Heart right ventricle (tissue), 16 donors: ENCODE data around the gene SLC34A1. TPM values are rescaled to one million over a fixed set of nuclear protein-coding genes. Genes with fewer than 3 reads are reported as not detected.
A peak's percentile ranks its signal among the peaks of the same experiment; 100 is the strongest.
"Not testable (repeated sequence)": the region's sequence is repeated elsewhere in the genome, so short reads cannot be mapped to it uniquely, and the experiment has no call there.

Experiments used
- ATAC-seq, 8 donors: fragments of 200-7000 bp; cut with Tn5 transposase; one replicate each; pipeline ENCODE4 v1.9.1; 2020; ENCODE audit warnings: mild to moderate bottlenecking in 8 of 8, moderate library complexity in 8 of 8, moderate number of reproducible peaks in 1 of 8
- DNase-seq, 2 donors: peaks; one replicate each; pipeline ENCODE4 v3.0.0-alpha.2; 2020
- H3K27ac ChIP-seq, 10 donors: fragments of 200-600 bp; sonication (generic) in 2 of 10; one replicate each; pipeline versions ENCODE4 v1.5.0 to v1.8.0; 2020 to 2022; ENCODE audit warnings: mild to moderate bottlenecking in 3 of 10
- H3K27me3 ChIP-seq, 7 donors: fragments of 200-600 bp; one replicate each; pipeline ENCODE4 v1.8.0; 2021 to 2022; ENCODE audit warnings: mild to moderate bottlenecking in 2 of 7
- H3K36me3 ChIP-seq, 9 donors: fragments of 200-600 bp; sonication (generic) in 1 of 9; one replicate each; pipeline versions ENCODE4 v1.5.0 to v1.8.0; 2020 to 2022; ENCODE audit warnings: mild to moderate bottlenecking in 2 of 9
- H3K4me1 ChIP-seq, 9 donors: fragments of 200-600 bp; sonication (generic) in 1 of 9; one replicate each; pipeline versions ENCODE4 v1.5.0 to v1.8.0; 2020 to 2022; ENCODE audit warnings: mild to moderate bottlenecking in 4 of 9
- H3K4me3 ChIP-seq, 10 donors: fragments of 200-600 bp; sonication (generic) in 2 of 10; one replicate each; pipeline versions ENCODE4 v1.5.0 to v1.8.0; 2020 to 2022; ENCODE audit warnings: mild to moderate bottlenecking in 7 of 10, moderate library complexity in 2 of 10
- H3K9me3 ChIP-seq, 11 donors: fragments of 200-600 bp in 10 of 11; sonication (generic) in 2 of 11; one replicate each; pipeline versions ENCODE4 v1.5.0 to v1.8.0; 2013 to 2022; ENCODE audit warnings: mild to moderate bottlenecking in 2 of 11, control low read depth in 1 of 11, moderate library complexity in 1 of 11
- WGBS, 2 donors: extraction: QIAGEN DNeasy Blood & Tissue Kit; methylation state at CpG; one replicate each; pipeline ENCODE4 v1.1.7; 2013; ENCODE audit warnings: inconsistent platforms in 1 of 2; 5-methylcytosine and 5-hydroxymethylcytosine counted together
- intact Hi-C, 10 donors: fragments of 100-400 bp; cut with DNase I; formaldehyde crosslinking; loops; one replicate each; pipeline versions ENCODE4 v1.11.1 to v1.14.2; 2022
- polyA plus RNA-seq, 2 donors: library from polyadenylated mRNA; stranded (reverse); fragments of 200-250 nt; gene quantifications; one replicate each; pipeline ENCODE4 v1.2.3, GENCODE V29; 2013
- total RNA-seq, 10 donors: library from RNA; stranded (reverse); fragmentation: NEBNext Ultra II Directional in 3 of 10; extraction: Animal tissue kit (Norgen Biotek cat#: 25700) in 3 of 10; gene quantifications; one replicate each; pipeline versions ENCODE4 v1.2.1 to v1.2.4, GENCODE V29; 2021 to 2023
- TF ChIP-seq, protein P1 (sequence below), 9 donors: fragments of 200-600 bp; sonication (generic) in 2 of 9; IDR thresholded peaks; one replicate each; pipeline versions ENCODE4 v1.5.0 to v1.8.0; 2021 to 2022; ENCODE audit warnings: antibody characterized with exemption in 9 of 9, mild to moderate bottlenecking in 5 of 9, moderate library complexity in 1 of 9
- donor health status: Arrhythmogenic right ventricular cardiomyopathy.
- donor health status: ischemic (EF 13 %, LVEDD 7.1; RV severe dilation, severe dysfunction).
- donor health status: healthy with polysubstance abuse.
- donor health status: DM: no; HTN: yes; CAD: no.
- donor health status: DM: no; HTN: no; CAD: no.
- donor health status: ischemic (EF 25% LVEDD 6.9; RV normal size, moderate dysfunction).
- donor health status: ischemic (EF 25% LVEDD 5.7; RV mildly dilated, moderate dysfunction).
- donor health status: healthy.
- donor health status: DM: yes; HTN: yes; CAD: no.
- donor health status: Ischemic cardiomyopathy.
- donor health status: ischemic (EF 35%, LVEDD 5.7; RV mildly dilated, moderate dysfunction).
- donor health status: nonischemic (EF 11% LVEDD 7.7; RV severe dilation, severe dysfunction).
- donor health status: DM: yes; HTN: yes; CAD: no.
- donor health status: PGD.
- donor health status: ischemic (EF 29% LVEDD 5.4; RV normal size, mild dysfunction).
- donor health status: nonischemic (EF 23%, LVEDD 6.1; RV moderate dilation, normal function).

Gene SLC34A1
- total and polyA plus RNA-seq, 12 donors = 0.12 TPM; not detected in 11

- H3K36me3 ChIP-seq = no peaks in the 10 kb centered on the region
- TF ChIP-seq, protein P1, sequence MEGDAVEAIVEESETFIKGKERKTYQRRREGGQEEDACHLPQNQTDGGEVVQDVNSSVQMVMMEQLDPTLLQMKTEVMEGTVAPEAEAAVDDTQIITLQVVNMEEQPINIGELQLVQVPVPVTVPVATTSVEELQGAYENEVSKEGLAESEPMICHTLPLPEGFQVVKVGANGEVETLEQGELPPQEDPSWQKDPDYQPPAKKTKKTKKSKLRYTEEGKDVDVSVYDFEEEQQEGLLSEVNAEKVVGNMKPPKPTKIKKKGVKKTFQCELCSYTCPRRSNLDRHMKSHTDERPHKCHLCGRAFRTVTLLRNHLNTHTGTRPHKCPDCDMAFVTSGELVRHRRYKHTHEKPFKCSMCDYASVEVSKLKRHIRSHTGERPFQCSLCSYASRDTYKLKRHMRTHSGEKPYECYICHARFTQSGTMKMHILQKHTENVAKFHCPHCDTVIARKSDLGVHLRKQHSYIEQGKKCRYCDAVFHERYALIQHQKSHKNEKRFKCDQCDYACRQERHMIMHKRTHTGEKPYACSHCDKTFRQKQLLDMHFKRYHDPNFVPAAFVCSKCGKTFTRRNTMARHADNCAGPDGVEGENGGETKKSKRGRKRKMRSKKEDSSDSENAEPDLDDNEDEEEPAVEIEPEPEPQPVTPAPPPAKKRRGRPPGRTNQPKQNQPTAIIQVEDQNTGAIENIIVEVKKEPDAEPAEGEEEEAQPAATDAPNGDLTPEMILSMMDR (IDR thresholded peaks at IDR 0.05) = no peak
- H3K27ac ChIP-seq = peak overlapping the region in 1 of 10 donors; percentile 5
- whole genome bisulfite sequencing, 2 donors = 82 to 83% methylated on average over 3 of the region's 3 CpGs
- DNase-seq (no peak), ATAC-seq (no peak)
- peaks cover 0 to 31% (median 0%) of the 10 kb centered on the region in 7 donors for H3K27me3 ChIP-seq
- intact Hi-C loops = no loop called here
- H3K4me1 ChIP-seq = peaks cover 0 to 23% (median 0%) of the 10 kb centered on the region in 9 donors
- H3K9me3 ChIP-seq = no peaks in the 10 kb centered on the region
- no peak overlapping the region for H3K4me3 ChIP-seq
Measured at GRCh38 chr5:177410575-177410974, 26.3 kb downstream of the SLC34A1 start.

DNA sequence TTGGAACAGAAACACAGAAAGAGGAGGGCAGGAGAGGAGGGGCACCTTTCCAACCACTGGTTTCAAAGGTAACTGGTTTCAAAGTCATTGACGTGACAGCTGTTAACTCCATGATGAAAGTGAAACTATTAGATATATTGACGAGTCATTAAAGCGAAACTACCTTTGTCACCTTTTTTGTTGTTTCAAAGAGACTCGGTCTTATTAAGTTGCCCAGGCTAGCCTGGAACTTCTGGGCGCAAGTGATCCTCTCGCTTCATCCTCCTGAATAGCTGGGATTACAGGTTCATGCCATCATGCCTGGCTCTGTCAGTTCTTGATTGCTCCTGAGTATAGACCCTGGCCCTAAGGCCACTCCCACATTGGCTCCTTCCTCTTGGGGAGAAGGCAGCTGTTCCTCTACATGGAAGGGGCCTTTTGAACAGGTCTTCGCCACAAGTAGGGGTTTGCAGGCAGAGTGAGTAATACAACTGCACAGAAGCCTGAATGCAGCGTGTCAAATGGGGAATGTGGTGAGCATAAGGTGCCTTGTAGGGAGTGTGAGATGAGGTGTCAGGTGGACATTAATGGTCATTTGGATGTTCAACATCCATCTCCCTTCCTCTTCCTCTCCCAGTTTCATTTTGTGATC lies 28.5 kb downstream of the SLC34A1 start:
- Histone ChIP-seq H3K27me3 (peaks cover 0 to 21% (median 0%) of the 10 kb centered on the region in 7 donors), H3K4me3 (no peak overlapping the region), H3K27ac (peak overlapping the region in 1 of 10 donors; percentile 59), H3K36me3 (no peaks in the 10 kb centered on the region), H3K4me1 (peaks cover 0 to 23% (median 0%) of the 10 kb centered on the region in 9 donors), H3K9me3 (no peaks in the 10 kb centered on the region)
- DNase-seq (no peak), ATAC-seq (no peak)
- intact Hi-C loops = no loop called here
- WGBS, 2 donors = 86 to 87% methylated on average over 8 of the region's 8 CpGs
- TF ChIP-seq, protein P1 (IDR thresholded peaks at IDR 0.05) = no peak

DNA sequence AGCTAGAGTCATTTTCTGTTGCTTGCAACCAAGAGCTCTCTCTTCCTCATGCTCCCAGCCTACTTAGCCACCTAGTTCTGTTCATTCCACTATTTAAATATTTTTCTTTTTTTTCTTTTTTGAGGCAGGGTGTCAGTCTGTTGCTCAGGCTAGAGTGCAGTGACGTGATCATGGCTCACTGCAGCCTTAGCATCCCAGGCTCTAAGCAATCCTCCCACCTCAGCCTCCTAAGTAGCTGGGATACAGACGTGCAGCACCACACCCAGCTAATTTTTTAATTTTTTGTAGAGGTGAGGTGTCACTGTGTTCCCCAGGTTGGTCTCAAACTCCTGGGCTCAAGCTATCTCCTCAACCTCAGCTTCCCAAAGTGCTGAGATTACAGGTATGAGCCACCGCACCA lies 30.2 kb downstream of the SLC34A1 start:
- no peak for DNase-seq
- intact Hi-C loops = no loop called here
- no peak overlapping the region for H3K4me3 ChIP-seq

GRCh38 chr5:177417081-177417480 lies 32.8 kb downstream of the SLC34A1 start:
- DNase-seq, ATAC-seq, H3K36me3 ChIP-seq, H3K27ac ChIP-seq, H3K27me3 ChIP-seq, H3K9me3 ChIP-seq, H3K4me3 ChIP-seq, intact Hi-C loops: not testable (repeated sequence)
- 87 to 89% methylated on average over 6 of the region's 6 CpGs for WGBS, 2 donors
- H3K4me1 ChIP-seq = peaks cover 0 to 23% (median 0%) of the 10 kb centered on the region in 9 donors

More for the DNA sequence above, 30.2 kb downstream of the SLC34A1 start:
- no peaks in the 10 kb centered on the region for H3K9me3 ChIP-seq
- TF ChIP-seq, protein P1 (IDR thresholded peaks at IDR 0.05) = no peak
- H3K27me3 ChIP-seq = peaks cover 0 to 12% (median 0%) of the 10 kb centered on the region in 7 donors
- no peak for ATAC-seq
- no peak overlapping the region for H3K27ac ChIP-seq
- no peaks in the 10 kb centered on the region for H3K36me3 ChIP-seq
- peaks cover 0 to 23% (median 0%) of the 10 kb centered on the region in 9 donors for H3K4me1 ChIP-seq
- 81 to 82% methylated on average over 3 of the region's 3 CpGs for WGBS, 2 donors

- H3K27me3 ChIP-seq = no peaks in the 10 kb centered on the region
- no peak for DNase-seq
- intact Hi-C loops = no loop called here
- no peak overlapping the region for H3K4me3 ChIP-seq
- ATAC-seq = no peak
- H3K36me3 ChIP-seq = no peaks in the 10 kb centered on the region
- TF ChIP-seq, protein P1 (IDR thresholded peaks at IDR 0.05) = no peak
- H3K9me3 ChIP-seq = no peaks in the 10 kb centered on the region
- 71 to 85% methylated on average over 3 of the region's 3 CpGs for whole genome bisulfite sequencing, 2 donors
- peaks cover 0 to 15% (median 0%) of the 10 kb centered on the region in 9 donors for H3K4me1 ChIP-seq
- no peak overlapping the region for H3K27ac ChIP-seq
Measured at GRCh38 chr5:177419046-177419445, 34.8 kb downstream of the SLC34A1 start.

- H3K4me3 ChIP-seq, H3K9me3 ChIP-seq, intact Hi-C loops, H3K27me3 ChIP-seq, H3K36me3 ChIP-seq, DNase-seq, H3K27ac ChIP-seq, ATAC-seq: not testable (repeated sequence)
- WGBS, 2 donors = 75% methylated on average over 7 of the region's 7 CpGs
- H3K4me1 ChIP-seq = peaks cover 1 to 20% (median 4%) of the 10 kb centered on the region in 9 donors
Measured at GRCh38 chr5:177420472-177420871, 36.2 kb downstream of the SLC34A1 start.
